Measurements from ENCODE around the gene RFESD. TPM values are rescaled to one million over a fixed set of nuclear protein-coding genes. Genes with fewer than 3 reads are reported as not detected.

Gene RFESD
- total and polyA plus RNA-seq, 2 of the 4 experiments (the other 2 are of a cell fraction), result 1.5 to 2.7 TPM

GRCh38 chr5:95684361-95684760, 37.8 kb downstream of the RFESD start:
- Histone ChIP-seq H3K56ac (ENCODE audit: extremely low read depth, insufficient read depth, low read length) (no peak overlapping the region), H3K18ac (ENCODE audit: low read depth, low read length) (no peak overlapping the region), H3K36me3 (ENCODE audit: control insufficient read depth, insufficient read depth, low read length) (no peaks in the 10 kb centered on the region), H3K4ac (ENCODE audit: low read depth, low read length) (no peak overlapping the region), H2AFZ (replicated peaks; ENCODE audit: low read length, poor library complexity) (no peak overlapping the region), H3K4me3 (ENCODE audit: insufficient read depth, low read depth, low read length) (no peak overlapping the region), H2BK20ac (ENCODE audit: low read depth, low read length) (no peak overlapping the region), H3K9me3 (ENCODE audit: control insufficient read depth, insufficient read depth, low read length) (no peaks in the 10 kb centered on the region), H3K4me2 (ENCODE audit: low read depth, low read length) (no peak overlapping the region), H3K79me1 (ENCODE audit: low read depth in 1 of 2, low read length in 2 of 2) (no peaks in the 10 kb centered on the region), H4K5ac (ENCODE audit: low read depth, low read length) (no peak overlapping the region), H4K8ac (ENCODE audit: low read depth in 2 of 2, low read length in 2 of 2) (no peak overlapping the region), H3K9me1 (ENCODE audit: insufficient read depth, low read length) (no peaks in the 10 kb centered on the region), H2BK15ac (ENCODE audit: low read depth, low read length) (no peak overlapping the region), H2AK5ac (ENCODE audit: low read depth, low read length) (no peak overlapping the region), H3K4me1 (ENCODE audit: control insufficient read depth, insufficient read depth, low read length) (no peaks in the 10 kb centered on the region), H3K23ac (ENCODE audit: low read depth, low read length) (no peak overlapping the region), H2BK5ac (ENCODE audit: low read depth, low read length, poor library complexity, severe bottlenecking) (no peak overlapping the region), H3K27ac (ENCODE audit: insufficient read depth, low read length) (no peak overlapping the region), H4K20me1 (ENCODE audit: insufficient read depth, low read length) (no peaks in the 10 kb centered on the region), H3K27me3 (ENCODE audit: control insufficient read depth, insufficient read depth, low read length) (no peaks in the 10 kb centered on the region), H3K9ac (ENCODE audit: low read depth, low read length) (no peak overlapping the region), H3K14ac (replicated peaks; ENCODE audit: low read depth, low read length) (no peak overlapping the region), H2AK9ac (replicated peaks; ENCODE audit: low read depth, low read length, poor library complexity) (no peak overlapping the region), H2BK120ac (ENCODE audit: low read depth, low read length) (no peak overlapping the region), H4K91ac (ENCODE audit: insufficient read depth, low read depth, low read length) (no peak overlapping the region)
- no TSS peak for BruUV-seq (replicated peaks)
- TF ChIP-seq ELK1 (IDR thresholded peaks at IDR 0.05; ENCODE audit: borderline replicate concordance, low read depth, low read length), result no peak
- TF ChIP-seq MXI1 (IDR thresholded peaks at IDR 0.05; ENCODE audit: borderline replicate concordance, low read depth, low read length), result no peak
- no peak for TF ChIP-seq MAZ (IDR thresholded peaks at IDR 0.05; ENCODE audit: borderline replicate concordance, low read depth, low read length)
- TF ChIP-seq RFX5 (IDR thresholded peaks at IDR 0.05; ENCODE audit: low read depth, low read length), result no peak
- TF ChIP-seq USF2 (IDR thresholded peaks at IDR 0.05; ENCODE audit: low read depth, low read length), result no peak
- no peak for TF ChIP-seq BHLHE40 (IDR thresholded peaks at IDR 0.05; ENCODE audit: low read depth, low read length)
- no peak for TF ChIP-seq CHD1 (IDR thresholded peaks at IDR 0.05; ENCODE audit: low read depth, low read length)
- in situ Hi-C loops (cut with MboI; ENCODE audit: low sequenced_read_pairs) (no loop called here), dilution Hi-C loops (cut with HindIII; ENCODE audit: low sequenced_read_pairs, unreplicated experiment) (no loop called here), intact Hi-C loops (cut with micrococcal nuclease) (no loop called here)
- ChIA-PET POLR2A (ENCODE audit: unreplicated experiment) (no interaction called here), CTCF (no interaction called here)
- ATAC-seq (ENCODE audit: low read depth), result no peak
- no CpG with 5 or more reads among the region's 2 CpGs for WGBS, 2 experiments (ENCODE audit: extremely low coverage in 2 of 2, insufficient read length in 1 of 2)
- DNase-seq, result no peak

Measured in IMR-90 (cell line).